Aortic smooth muscle cell (primary cell): Measurements from ENCODE around the gene CALHM4. TPM values are rescaled to one million over a fixed set of nuclear protein-coding genes. Genes with fewer than 3 reads are reported as not detected.

Experiments used
- total RNA-seq: library from RNA; depleted of rRNA; stranded (reverse); fragments of >200 nt; gene quantifications from 2 replicates; pipeline ENCODE4 v1.2.3, GENCODE V29; 2014

Gene CALHM4, protein sequence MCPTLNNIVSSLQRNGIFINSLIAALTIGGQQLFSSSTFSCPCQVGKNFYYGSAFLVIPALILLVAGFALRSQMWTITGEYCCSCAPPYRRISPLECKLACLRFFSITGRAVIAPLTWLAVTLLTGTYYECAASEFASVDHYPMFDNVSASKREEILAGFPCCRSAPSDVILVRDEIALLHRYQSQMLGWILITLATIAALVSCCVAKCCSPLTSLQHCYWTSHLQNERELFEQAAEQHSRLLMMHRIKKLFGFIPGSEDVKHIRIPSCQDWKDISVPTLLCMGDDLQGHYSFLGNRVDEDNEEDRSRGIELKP
- total RNA-seq: not detected in 2 replicates

GRCh38 chr6:116553451-116553850 lies at the start of gene CALHM4:
Gene CALHM4 (plus strand): TSS chr6:116553751. CDS start chr6:116553794, 43 bp downstream.

DNA sequence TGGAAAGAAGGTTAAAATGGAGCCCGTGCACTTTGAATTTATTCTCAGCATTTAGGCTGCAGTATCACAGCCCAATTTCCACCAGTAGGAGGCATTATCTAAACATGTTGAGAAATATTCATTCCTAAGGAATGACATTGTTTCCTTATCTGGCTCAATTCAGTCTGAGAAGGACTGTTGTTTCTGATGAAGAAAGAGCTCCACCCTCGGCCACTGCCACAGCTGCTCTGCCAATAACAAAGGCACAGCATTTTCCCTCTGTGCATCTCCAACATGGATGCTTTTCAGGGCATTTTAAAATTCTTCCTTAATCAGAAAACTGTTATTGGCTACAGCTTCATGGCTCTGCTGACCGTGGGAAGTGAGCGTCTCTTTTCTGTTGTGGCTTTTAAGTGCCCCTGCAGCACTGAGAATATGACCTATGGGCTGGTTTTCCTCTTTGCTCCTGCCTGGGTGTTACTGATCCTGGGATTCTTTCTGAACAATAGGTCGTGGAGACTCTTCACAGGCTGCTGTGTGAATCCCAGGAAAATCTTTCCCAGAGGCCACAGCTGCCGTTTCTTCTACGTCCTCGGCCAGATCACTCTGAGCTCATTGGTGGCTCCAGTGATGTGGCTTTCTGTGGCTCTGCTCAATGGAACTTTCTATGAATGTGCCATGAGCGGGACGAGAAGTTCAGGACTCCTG lies 42.0 kb upstream of the CALHM4 start, which contains the start of gene CALHM5:
Gene CALHM5, plus strand, starts transcription at position 216 of the 687 bp plus-strand sequence. Its CDS starts 58 bp downstream, at position 274.

GRCh38 chr6:116545651-116546050 lies 7.9 kb upstream of the CALHM4 start, which contains the start of gene TRAPPC3L:
Gene TRAPPC3L (minus strand): TSS chr6:116545684. CDS start chr6:116545514, 170 bp downstream.

GRCh38 chr6:116570856-116571682 lies 17.5 kb downstream of the CALHM4 start, which contains the start of gene RWDD1:
Gene RWDD1 (plus strand): TSS chr6:116571504. CDS start chr6:116571583, 79 bp downstream.

Other genes with a start within 250 kb of the CALHM4 start
- gene DSE, start 182.8 kb upstream of the CALHM4 start, total RNA-seq: 37.9 and 42.8 TPM in 2 replicates
- gene CALHM6, start 92.4 kb upstream of the CALHM4 start, total RNA-seq: 0.26 and 0.31 TPM in 2 replicates
- 11.0 and 11.8 TPM in 2 replicates for gene CALHM5, start 42.1 kb upstream of the CALHM4 start, total RNA-seq
- 0.12 and 0.13 TPM in 2 replicates for gene TRAPPC3L, start 8.1 kb upstream of the CALHM4 start, total RNA-seq
- gene RWDD1, start 17.8 kb downstream of the CALHM4 start, total RNA-seq: 18.9 and 31.5 TPM in 2 replicates
- 0.13 and 0.19 TPM in 2 replicates for gene RSPH4A, start 62.7 kb downstream of the CALHM4 start, total RNA-seq
- gene ZUP1, start 115.0 kb downstream of the CALHM4 start, total RNA-seq: 11.4 and 13.9 TPM in 2 replicates
- gene KPNA5, start 127.5 kb downstream of the CALHM4 start, total RNA-seq: 8.5 and 9.1 TPM in 2 replicates
- gene FAM162B, start 212.0 kb downstream of the CALHM4 start, total RNA-seq: 0.40 TPM in 1 of 2 replicates, not detected in the other